Liver (tissue), 9 donors: Measurements from ENCODE around the gene TPCN1. TPM values are rescaled to one million over a fixed set of nuclear protein-coding genes. Genes with fewer than 3 reads are reported as not detected.
"Not testable (repeated sequence)": the region's sequence is repeated elsewhere in the genome, so short reads cannot be mapped to it uniquely, and the experiment has no call there.

Source experiments
- DNase-seq: peaks from one replicate; pipeline ENCODE4 v3.0.0-alpha.2; 2017; ENCODE audit warnings: low spot score
- H3K27ac ChIP-seq, 2 donors: one replicate each; pipeline ENCODE4 v1.7.0; 2013; ENCODE audit warnings: inconsistent platforms in 2 of 2, low read length in 2 of 2, control low read depth in 1 of 2, low read depth in 1 of 2, mild to moderate bottlenecking in 1 of 2
- H3K27me3 ChIP-seq, 4 donors: one replicate each; pipeline versions ENCODE4 v1.6.1 to v1.7.0; 2013; ENCODE audit warnings: low read length in 3 of 4, inconsistent platforms in 1 of 4, mild to moderate bottlenecking in 1 of 4, moderate library complexity in 1 of 4; ENCODE audit not compliant: control insufficient read depth in 4 of 4, insufficient read depth in 4 of 4
- H3K36me3 ChIP-seq, 4 donors: one replicate each; pipeline versions ENCODE4 v1.6.1 to v1.7.0; 2013; ENCODE audit warnings: low read length in 3 of 4, mild to moderate bottlenecking in 3 of 4, low read depth in 1 of 4, moderate library complexity in 1 of 4; ENCODE audit not compliant: control insufficient read depth in 4 of 4, insufficient read depth in 3 of 4
- H3K4me1 ChIP-seq, 4 donors: one replicate each; pipeline versions ENCODE4 v1.6.1 to v1.7.0; 2013; ENCODE audit warnings: low read length in 3 of 4, mild to moderate bottlenecking in 3 of 4, moderate library complexity in 1 of 4; ENCODE audit not compliant: control insufficient read depth in 4 of 4, insufficient read depth in 4 of 4
- H3K4me3 ChIP-seq, 3 donors: one replicate each; pipeline versions ENCODE4 v1.6.1 to v1.7.0; 2013; ENCODE audit warnings: low read length in 3 of 3, control low read depth in 1 of 3, low read depth in 1 of 3, mild to moderate bottlenecking in 1 of 3
- H3K9ac ChIP-seq, 2 donors: one replicate each; pipeline ENCODE4 v1.7.0; 2013; ENCODE audit warnings: low read length in 2 of 2, mild to moderate bottlenecking in 2 of 2, moderate library complexity in 2 of 2, control low read depth in 1 of 2, low read depth in 1 of 2
- H3K9me3 ChIP-seq, 4 donors: one replicate each; pipeline versions ENCODE4 v1.6.1 to v1.7.0; 2013; ENCODE audit warnings: low read length in 3 of 4; ENCODE audit not compliant: control insufficient read depth in 4 of 4
- EGR1 ChIP-seq, 2 donors: IDR thresholded peaks; 2 replicates each; pipeline ENCODE4 v1.6.1; 2016 to 2018; ENCODE audit warnings: antibody characterized with exemption in 2 of 2, low read depth in 2 of 2
- FOXA1 ChIP-seq: IDR thresholded peaks from 2 replicates; pipeline ENCODE4 v1.6.1; 2016; ENCODE audit warnings: antibody characterized with exemption
- FOXA2 ChIP-seq: IDR thresholded peaks from 2 replicates; pipeline ENCODE4 v1.6.1; 2016; ENCODE audit warnings: antibody characterized with exemption
- GABPA ChIP-seq, 2 donors: IDR thresholded peaks in 1 of 2; conservative IDR thresholded peaks in 1 of 2; 2 replicates each; pipeline ENCODE4 v1.6.1; 2016; ENCODE audit warnings: antibody characterized with exemption in 2 of 2, mild to moderate bottlenecking in 1 of 2, moderate library complexity in 1 of 2
- HNF4A ChIP-seq, 2 donors: conservative IDR thresholded peaks; 2 replicates each; pipeline ENCODE4 v1.6.1; 2016; ENCODE audit warnings: antibody characterized with exemption in 2 of 2, mild to moderate bottlenecking in 2 of 2
- HNF4G ChIP-seq: IDR thresholded peaks from 2 replicates; pipeline ENCODE4 v1.6.1; 2016; ENCODE audit warnings: antibody characterized with exemption
- JUND ChIP-seq, 2 donors: IDR thresholded peaks; 2 replicates each; pipeline ENCODE4 v1.6.1; 2016; ENCODE audit warnings: antibody characterized with exemption in 2 of 2
- MAX ChIP-seq: IDR thresholded peaks from 2 replicates; pipeline ENCODE4 v1.6.1; 2016; ENCODE audit warnings: antibody characterized with exemption
- NR2F2 ChIP-seq: IDR thresholded peaks from 2 replicates; pipeline ENCODE4 v1.6.1; 2016; ENCODE audit warnings: antibody characterized with exemption
- RAD21 ChIP-seq, 2 donors: IDR thresholded peaks; 2 replicates each; pipeline ENCODE4 v1.6.1; 2016; ENCODE audit warnings: antibody characterized with exemption in 2 of 2, mild to moderate bottlenecking in 2 of 2
- REST ChIP-seq: IDR thresholded peaks from 2 replicates; pipeline ENCODE4 v1.6.1; 2016; ENCODE audit warnings: antibody characterized with exemption, mild to moderate bottlenecking
- RXRA ChIP-seq, 2 donors: IDR thresholded peaks; 2 replicates each; pipeline ENCODE4 v1.6.1; 2017 to 2018; ENCODE audit warnings: antibody characterized with exemption in 2 of 2, mild to moderate bottlenecking in 1 of 2
- SP1 ChIP-seq: IDR thresholded peaks from 2 replicates; pipeline ENCODE4 v1.6.1; 2018; ENCODE audit warnings: antibody characterized with exemption, mild to moderate bottlenecking
- TAF1 ChIP-seq: conservative IDR thresholded peaks from 2 replicates; pipeline ENCODE4 v1.6.1; 2016; ENCODE audit warnings: antibody characterized with exemption, mild to moderate bottlenecking
- YY1 ChIP-seq: IDR thresholded peaks from 2 replicates; pipeline ENCODE4 v1.6.1; 2016; ENCODE audit warnings: antibody characterized with exemption, mild to moderate bottlenecking
- WGBS: extraction: QIAGEN DNeasy Blood & Tissue Kit; methylation state at CpG from one replicate; pipeline ENCODE4 v1.1.7; 2013; 5-methylcytosine and 5-hydroxymethylcytosine counted together
- polyA plus RNA-seq, 2 donors: library from polyadenylated mRNA; stranded (reverse) in 1 of 2; unstranded in 1 of 2; fragments of 200-250 nt in 1 of 2; fragments of >200 nt in 1 of 2; fragmentation: Nextera tagmentation in 1 of 2; extraction: Ambion mirVana in 1 of 2; gene quantifications; one replicate each; pipeline versions ENCODE4 v1.2.1 to v1.2.3, GENCODE V29; 2013 to 2015
- total RNA-seq, 2 donors: library from RNA; depleted of rRNA; stranded (reverse); fragments of >200 nt; gene quantifications; one replicate each; pipeline ENCODE4 v1.2.3, GENCODE V29; 2014
- TF ChIP-seq, protein P1 (sequence below): IDR thresholded peaks from 2 replicates; pipeline ENCODE4 v1.6.1; 2016; ENCODE audit warnings: antibody characterized with exemption
- TF ChIP-seq, protein P2 (sequence below): IDR thresholded peaks from 2 replicates; pipeline ENCODE4 v1.6.1; 2016; ENCODE audit warnings: antibody characterized with exemption
- donor health status: healthy.
- donor health status: healthy.
- donor health status: healthy.
- donor health status: healthy.
- donor health status: healthy.

Gene TPCN1
- total and polyA plus RNA-seq, 4 donors = 8.6 to 19.2 (median 13.7) TPM

- TF ChIP-seq REST = no peak
These were observed 16.5 kb upstream of the TPCN1 start (continued) for GRCh38 chr12:113204804-113205203.

DNA sequence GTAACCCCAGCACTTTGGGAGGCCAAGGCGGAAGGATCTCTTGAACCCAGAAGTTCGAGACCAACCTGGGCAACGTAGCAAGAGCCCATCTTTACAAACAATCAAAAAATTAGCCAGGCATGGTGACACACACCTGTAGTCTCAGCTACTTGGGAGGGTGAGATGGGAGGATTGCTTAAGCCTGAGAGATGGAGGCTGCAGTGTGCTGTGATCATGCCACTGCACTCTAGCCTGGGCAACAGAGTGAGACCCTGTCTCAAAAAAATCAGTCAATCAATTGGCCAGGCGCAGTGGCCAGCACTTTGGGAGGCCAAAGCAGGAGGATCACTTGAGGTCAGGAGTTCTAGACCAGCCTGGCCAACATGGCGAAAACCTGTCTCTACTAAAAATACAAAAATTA, 14.5 kb upstream of the TPCN1 start:
- not testable (repeated sequence) for H3K9ac ChIP-seq, H3K36me3 ChIP-seq, H3K27ac ChIP-seq, H3K4me1 ChIP-seq, DNase-seq, H3K4me3 ChIP-seq, H3K27me3 ChIP-seq, H3K9me3 ChIP-seq
- over 99% methylated on average over 5 of the region's 5 CpGs for WGBS

DNA sequence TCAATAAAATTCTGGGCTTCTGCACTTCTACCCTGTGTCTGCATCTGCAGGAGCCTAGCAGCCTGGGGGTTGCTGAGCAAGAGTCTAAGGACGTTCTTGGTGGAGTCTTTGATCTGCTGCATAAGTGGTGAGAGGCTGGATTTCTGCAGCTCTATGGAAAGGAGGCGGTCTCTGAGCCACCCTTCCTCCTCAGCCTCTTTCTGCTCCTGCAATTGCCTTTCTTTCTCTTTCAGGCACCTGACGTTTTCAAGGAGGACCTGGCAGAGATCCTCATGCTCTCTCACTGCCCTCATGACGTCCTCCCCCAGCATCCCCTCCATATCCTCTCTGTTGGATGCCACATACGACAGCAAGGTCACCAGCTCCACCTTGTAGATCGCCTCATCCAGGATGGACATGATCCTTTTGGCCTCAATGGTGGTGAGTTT, 13.6 kb upstream of the TPCN1 start:
- DNase-seq = no peak
- no peaks in the 10 kb centered on the region for H3K36me3 ChIP-seq
- H3K27ac ChIP-seq = no peak overlapping the region

More for the DNA sequence above, 13.6 kb upstream of the TPCN1 start:
- H3K4me1 ChIP-seq = peaks cover 0 to 8% (median 0%) of the 10 kb centered on the region in 4 donors
- H3K9ac ChIP-seq = no peak overlapping the region
- H3K9me3 ChIP-seq = no peaks in the 10 kb centered on the region
- 81% methylated on average over 6 of the region's 6 CpGs for WGBS
- no peak for TF ChIP-seq HNF4A (conservative IDR thresholded peaks at IDR 0.05)
- TF ChIP-seq RAD21 (IDR thresholded peaks at IDR 0.05) = no peak
- TF ChIP-seq FOXA2 = no peak
- TF ChIP-seq, protein P1, sequence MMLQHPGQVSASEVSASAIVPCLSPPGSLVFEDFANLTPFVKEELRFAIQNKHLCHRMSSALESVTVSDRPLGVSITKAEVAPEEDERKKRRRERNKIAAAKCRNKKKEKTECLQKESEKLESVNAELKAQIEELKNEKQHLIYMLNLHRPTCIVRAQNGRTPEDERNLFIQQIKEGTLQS = no peak
- TF ChIP-seq, protein P2, sequence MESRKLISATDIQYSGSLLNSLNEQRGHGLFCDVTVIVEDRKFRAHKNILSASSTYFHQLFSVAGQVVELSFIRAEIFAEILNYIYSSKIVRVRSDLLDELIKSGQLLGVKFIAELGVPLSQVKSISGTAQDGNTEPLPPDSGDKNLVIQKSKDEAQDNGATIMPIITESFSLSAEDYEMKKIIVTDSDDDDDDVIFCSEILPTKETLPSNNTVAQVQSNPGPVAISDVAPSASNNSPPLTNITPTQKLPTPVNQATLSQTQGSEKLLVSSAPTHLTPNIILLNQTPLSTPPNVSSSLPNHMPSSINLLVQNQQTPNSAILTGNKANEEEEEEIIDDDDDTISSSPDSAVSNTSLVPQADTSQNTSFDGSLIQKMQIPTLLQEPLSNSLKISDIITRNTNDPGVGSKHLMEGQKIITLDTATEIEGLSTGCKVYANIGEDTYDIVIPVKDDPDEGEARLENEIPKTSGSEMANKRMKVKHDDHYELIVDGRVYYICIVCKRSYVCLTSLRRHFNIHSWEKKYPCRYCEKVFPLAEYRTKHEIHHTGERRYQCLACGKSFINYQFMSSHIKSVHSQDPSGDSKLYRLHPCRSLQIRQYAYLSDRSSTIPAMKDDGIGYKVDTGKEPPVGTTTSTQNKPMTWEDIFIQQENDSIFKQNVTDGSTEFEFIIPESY = no peak
- no peak for TF ChIP-seq RXRA (IDR thresholded peaks at IDR 0.05)
- TF ChIP-seq MAX = no peak
- TF ChIP-seq NR2F2 = no peak
- TF ChIP-seq FOXA1 = no peak
- TF ChIP-seq REST = no peak
- TF ChIP-seq GABPA (IDR thresholded peaks at IDR 0.05 in 1 of 2, conservative IDR thresholded peaks at IDR 0.05 in 1 of 2) = no peak
- TF ChIP-seq EGR1 (IDR thresholded peaks at IDR 0.05; ENCODE audit: low read depth in 2 of 2) = no peak
- TF ChIP-seq SP1 = no peak
- TF ChIP-seq HNF4G = no peak
- TF ChIP-seq TAF1 = no peak
- TF ChIP-seq YY1 = no peak
- TF ChIP-seq JUND (IDR thresholded peaks at IDR 0.05) = no peak
- H3K27me3 ChIP-seq = no peaks in the 10 kb centered on the region
- no peak overlapping the region for H3K4me3 ChIP-seq
